ENCODE results near the gene LRIG2. TPM values are rescaled to one million over a fixed set of nuclear protein-coding genes. Genes with fewer than 3 reads are reported as not detected.

LRIG2 gene
- total RNA-seq, 1 donor from 2014 or later = 6.3 TPM

GRCh38 chr1:113129529-113130185 is 56.7 kb downstream of the LRIG2 start:
- no peak for TF ChIP-seq CTCF (IDR thresholded peaks at IDR 0.05; ENCODE audit: borderline replicate concordance)
- H3K4me1 ChIP-seq = peaks cover 14% of the 10 kb centered on the region
- no peaks in the 10 kb centered on the region for H3K27me3 ChIP-seq (ENCODE audit: low read depth)
- no peak for DNase-seq
- no peak overlapping the region for H3K4me3 ChIP-seq
- intact Hi-C loops (cut with micrococcal nuclease) = no loop called here
- no peaks in the 10 kb centered on the region for H3K9me3 ChIP-seq (replicated peaks)
- no peak overlapping the region for H3K27ac ChIP-seq (replicated peaks)
- peaks cover 27% of the 10 kb centered on the region for H3K36me3 ChIP-seq

- intact Hi-C loops (cut with micrococcal nuclease) = no loop called here
- DNase-seq = no peak
- H3K9me3 ChIP-seq (replicated peaks) = no peaks in the 10 kb centered on the region
- no peak overlapping the region for H3K4me3 ChIP-seq
- no peaks in the 10 kb centered on the region for H3K27me3 ChIP-seq (ENCODE audit: low read depth)
- H3K36me3 ChIP-seq = no peaks in the 10 kb centered on the region
- no peak overlapping the region for H3K27ac ChIP-seq (replicated peaks)
- TF ChIP-seq CTCF (IDR thresholded peaks at IDR 0.05; ENCODE audit: borderline replicate concordance) = no peak
- H3K4me1 ChIP-seq = peaks cover 5% of the 10 kb centered on the region
Measured at GRCh38 chr1:113133038-113133437, 60.0 kb downstream of the LRIG2 start.

- no peak for DNase-seq
- Histone ChIP-seq H3K4me3 (no peak overlapping the region), H3K27ac (replicated peaks) (no peak overlapping the region), H3K9me3 (replicated peaks) (no peaks in the 10 kb centered on the region), H3K27me3 (ENCODE audit: low read depth) (no peaks in the 10 kb centered on the region), H3K4me1 (peaks cover 5% of the 10 kb centered on the region), H3K36me3 (no peaks in the 10 kb centered on the region)
- intact Hi-C loops (cut with micrococcal nuclease) = no loop called here
- no peak for TF ChIP-seq CTCF (IDR thresholded peaks at IDR 0.05; ENCODE audit: borderline replicate concordance)
Measured at GRCh38 chr1:113133759-113134158, 60.8 kb downstream of the LRIG2 start.

GRCh38 chr1:113135460-113135859 is 62.5 kb downstream of the LRIG2 start:
- Histone ChIP-seq H3K4me3 (no peak overlapping the region), H3K4me1 (no peaks in the 10 kb centered on the region), H3K36me3 (no peaks in the 10 kb centered on the region), H3K27ac (replicated peaks) (no peak overlapping the region), H3K9me3 (replicated peaks) (no peaks in the 10 kb centered on the region), H3K27me3 (ENCODE audit: low read depth) (no peaks in the 10 kb centered on the region)
- intact Hi-C loops (cut with micrococcal nuclease) = no loop called here
- DNase-seq = no peak
- no peak for TF ChIP-seq CTCF (IDR thresholded peaks at IDR 0.05; ENCODE audit: borderline replicate concordance)

- H3K4me3 ChIP-seq = no peak overlapping the region
- TF ChIP-seq CTCF (IDR thresholded peaks at IDR 0.05; ENCODE audit: borderline replicate concordance) = no peak
- H3K9me3 ChIP-seq (replicated peaks) = no peaks in the 10 kb centered on the region
- H3K36me3 ChIP-seq = no peaks in the 10 kb centered on the region
- H3K27me3 ChIP-seq (ENCODE audit: low read depth) = no peaks in the 10 kb centered on the region
- DNase-seq = no peak
- H3K27ac ChIP-seq (replicated peaks) = no peak overlapping the region
- H3K4me1 ChIP-seq = peaks cover 8% of the 10 kb centered on the region
- intact Hi-C loops (cut with micrococcal nuclease) = no loop called here
Measured at GRCh38 chr1:113136476-113136875, 63.5 kb downstream of the LRIG2 start.

All from left ventricle myocardium inferior (tissue), 1 donor.